CMK (cell line): Measurements from ENCODE around the gene PRKAR1B.

Source experiments
- DNase-seq: peaks from one replicate; pipeline ENCODE4 v3.0.0-alpha.2; 2010; ENCODE audit warnings: low read depth

PRKAR1B gene

DNA sequence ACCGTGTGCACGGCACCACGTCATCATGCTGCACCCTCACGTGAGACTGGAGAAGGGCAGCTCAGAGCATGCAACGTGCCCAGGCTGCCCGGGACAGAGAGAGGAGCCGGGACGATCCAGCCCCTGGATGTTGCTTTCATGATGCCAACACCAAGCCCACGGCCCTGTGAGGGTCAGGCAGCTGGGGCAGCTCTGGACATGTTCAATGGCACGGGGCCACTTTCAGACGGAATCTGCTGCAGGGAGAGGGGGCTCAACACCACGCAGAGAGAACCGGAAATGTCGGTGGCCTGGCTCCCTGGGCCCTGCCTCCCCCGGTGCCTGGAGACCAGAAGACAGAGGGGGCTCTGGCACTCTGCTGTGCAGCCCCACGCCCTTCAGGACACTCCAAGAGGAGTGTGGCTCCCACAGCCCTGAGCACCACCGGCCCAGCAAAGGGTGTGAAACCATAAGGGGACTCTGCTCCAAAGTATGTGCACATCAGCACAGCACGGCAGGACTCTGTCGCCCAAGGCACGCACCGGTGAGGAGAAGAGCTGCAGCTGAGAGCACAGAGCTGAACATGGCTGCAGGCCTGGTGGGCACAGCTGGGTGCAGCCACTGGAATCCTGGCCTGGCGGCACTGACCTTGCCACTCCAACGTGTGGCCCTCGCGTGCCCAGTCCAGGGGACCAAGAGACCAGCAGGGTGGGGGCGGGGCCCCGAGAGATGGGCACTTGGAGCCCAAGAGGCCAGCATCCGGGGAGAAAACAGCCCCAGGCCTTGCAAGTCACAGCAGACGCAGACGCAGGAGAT lies 137.1 kb downstream of the PRKAR1B start:
- no peak for DNase-seq

DNA sequence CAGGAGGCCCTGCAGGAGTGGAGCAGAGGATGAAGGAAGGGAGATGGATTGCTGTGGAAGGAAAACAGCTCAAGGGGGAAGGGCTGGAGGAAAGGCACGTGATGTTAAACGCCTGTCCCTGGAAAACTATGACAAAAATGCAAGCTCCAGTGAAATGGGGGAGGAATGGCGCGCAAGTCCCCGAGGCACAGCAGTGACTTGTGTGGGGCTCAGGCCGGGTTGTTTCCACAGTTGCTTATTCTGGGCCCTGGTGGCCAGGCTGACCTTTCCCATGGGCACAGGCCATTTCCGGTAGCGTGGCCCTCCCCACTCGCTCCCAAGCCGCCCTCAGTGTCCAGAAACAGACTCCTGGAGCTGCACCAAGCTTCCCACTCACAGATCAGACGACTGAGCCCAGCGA lies 139.3 kb downstream of the PRKAR1B start:
- DNase-seq, result no peak

DNA sequence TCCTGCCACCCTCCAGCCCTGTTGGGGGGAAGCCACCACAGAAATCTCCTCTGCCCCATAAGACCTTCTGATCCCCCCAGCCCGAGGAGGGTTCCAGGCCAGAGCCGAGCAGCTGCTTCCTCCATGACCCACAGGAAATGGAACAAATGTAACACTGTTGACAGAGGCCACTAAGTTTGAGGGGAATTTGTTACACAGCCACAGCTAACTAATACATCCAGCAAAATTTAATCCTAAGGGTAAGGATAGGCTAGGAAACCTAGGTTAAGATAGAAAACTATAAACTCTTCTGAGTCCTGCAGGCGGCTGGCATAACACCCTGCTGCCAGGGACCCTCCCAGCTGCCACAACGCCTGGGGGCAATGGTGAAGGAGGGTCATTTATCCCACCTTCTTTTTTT lies 140.6 kb downstream of the PRKAR1B start:
- no peak for DNase-seq

DNA sequence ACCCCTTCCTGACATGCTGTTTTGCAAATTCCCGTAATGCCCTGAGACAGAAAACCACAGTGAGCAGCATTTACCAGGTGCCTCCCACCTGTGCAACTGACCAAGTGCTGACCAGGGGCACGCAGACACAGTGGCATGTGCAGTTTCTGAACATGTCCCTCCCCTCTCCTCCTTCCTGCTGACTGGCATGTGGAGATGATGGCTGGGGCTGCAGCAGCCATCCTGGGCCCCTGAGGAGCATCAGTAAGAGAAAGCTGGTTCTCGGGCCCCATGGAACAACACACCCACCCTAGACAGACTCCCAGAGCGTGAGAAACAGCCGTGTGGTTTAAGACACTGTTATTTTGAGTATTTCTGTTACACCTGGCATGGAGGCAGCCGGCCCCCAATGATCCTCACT lies 141.2 kb downstream of the PRKAR1B start:
- DNase-seq, result no peak

DNA sequence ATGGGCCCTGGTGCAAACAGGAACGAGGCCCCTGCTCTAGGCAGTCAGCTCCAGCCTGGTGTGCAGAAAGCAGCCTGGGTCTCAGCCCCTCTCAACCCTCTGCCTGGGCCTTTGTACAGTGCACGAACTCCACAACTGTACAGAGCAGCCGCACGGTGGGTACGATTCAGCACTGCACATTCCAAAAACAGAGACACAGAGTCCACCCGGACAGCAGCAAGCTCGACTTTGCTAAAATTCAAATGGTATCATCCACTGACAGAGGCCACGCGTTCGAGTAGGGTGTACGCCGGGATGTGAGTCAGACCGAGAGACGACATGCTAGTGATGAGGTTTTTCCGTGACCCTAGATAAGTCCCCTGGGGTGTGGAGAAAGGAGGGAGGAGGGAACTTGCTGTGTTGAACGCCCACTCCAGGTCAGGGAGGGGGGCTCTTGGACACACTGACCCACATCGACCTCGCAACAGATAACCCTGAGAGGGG lies 141.8 kb downstream of the PRKAR1B start:
- DNase-seq, result no peak

DNA sequence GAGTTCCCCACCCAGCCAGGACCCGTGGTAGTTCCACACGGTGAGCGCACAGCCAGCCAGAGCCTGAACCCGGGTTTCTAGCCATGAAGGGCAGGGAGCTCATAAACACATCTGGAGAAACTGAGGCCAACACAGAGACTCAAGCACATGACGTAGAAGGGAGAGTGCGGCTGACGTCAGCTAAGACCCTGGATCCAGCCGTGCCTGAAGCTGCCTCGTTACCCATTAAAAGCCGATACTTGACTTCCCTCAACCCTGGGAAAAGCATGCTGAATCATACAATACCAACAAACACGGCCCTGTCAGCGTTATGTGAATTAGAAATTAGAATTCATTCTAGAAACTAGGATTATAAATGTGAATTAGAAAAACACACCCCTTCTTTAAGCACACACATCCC lies 142.3 kb downstream of the PRKAR1B start:
- no peak for DNase-seq

DNA sequence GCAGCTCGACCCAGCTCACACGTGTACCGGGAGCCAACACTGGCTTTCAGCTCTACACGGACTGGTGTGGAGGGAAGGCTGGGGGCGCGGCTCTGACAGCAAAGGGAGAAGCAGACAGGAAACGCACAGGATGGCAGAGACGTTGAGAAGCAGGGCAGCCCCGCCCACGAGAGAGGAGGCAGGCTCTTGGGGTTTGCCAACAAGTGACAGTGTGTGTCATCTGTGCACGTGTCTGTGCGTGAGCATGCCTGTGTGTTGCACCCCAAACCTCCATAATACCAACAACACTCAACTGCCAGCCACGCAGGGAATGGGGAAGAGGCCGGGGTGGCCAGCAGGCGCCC lies 143.0 kb downstream of the PRKAR1B start:
- no peak for DNase-seq

DNA sequence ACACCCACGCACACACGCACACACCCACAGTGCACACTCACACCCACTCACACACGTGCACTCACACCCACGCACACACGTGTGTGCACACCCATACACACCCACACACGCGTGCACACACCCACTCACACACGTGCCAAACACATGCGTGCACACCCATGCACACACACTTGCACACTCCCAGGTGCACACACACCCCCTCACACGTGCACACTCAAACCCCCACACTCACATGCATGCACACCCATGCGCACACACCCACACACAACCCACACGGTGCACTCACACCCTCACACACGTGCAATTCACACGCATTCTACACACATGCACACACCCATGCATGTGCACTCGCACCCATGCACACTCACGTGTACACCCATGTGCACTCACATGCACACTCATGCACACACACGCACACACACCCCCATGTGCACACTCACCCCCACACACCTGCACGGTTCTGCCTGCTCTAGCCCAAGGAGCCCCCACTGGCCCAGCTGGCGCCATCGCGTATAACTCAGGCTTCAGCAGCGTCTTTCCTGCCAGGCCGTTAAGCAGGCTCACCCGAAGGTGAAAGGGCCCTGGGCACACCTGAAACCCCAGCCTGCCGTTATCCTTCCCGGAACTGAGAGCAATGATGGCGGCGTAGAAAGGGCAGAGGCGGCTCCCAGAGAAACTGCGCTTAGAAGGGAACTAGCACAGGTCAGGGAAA lies 143.5 kb downstream of the PRKAR1B start:
- DNase-seq, result no peak

DNA sequence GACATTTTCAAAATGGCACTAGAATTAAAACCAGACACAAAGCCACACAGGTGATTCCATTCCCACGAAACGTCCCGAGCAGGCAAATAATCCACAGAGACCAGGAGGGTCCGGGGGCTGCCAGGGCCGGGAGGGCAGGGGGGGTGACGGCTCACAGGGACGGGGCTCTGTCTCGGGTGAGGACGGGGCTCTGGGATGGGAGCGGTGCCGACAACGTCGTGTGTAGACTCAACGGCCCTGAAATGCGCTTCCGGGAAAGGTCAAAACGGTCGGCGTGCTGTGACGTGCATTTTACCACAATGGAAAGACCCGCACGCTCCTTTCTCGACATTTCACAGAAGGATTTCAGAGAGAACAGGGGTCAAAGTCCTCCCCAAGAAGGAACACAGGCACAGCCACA lies 144.2 kb downstream of the PRKAR1B start:
- no peak for DNase-seq

DNA sequence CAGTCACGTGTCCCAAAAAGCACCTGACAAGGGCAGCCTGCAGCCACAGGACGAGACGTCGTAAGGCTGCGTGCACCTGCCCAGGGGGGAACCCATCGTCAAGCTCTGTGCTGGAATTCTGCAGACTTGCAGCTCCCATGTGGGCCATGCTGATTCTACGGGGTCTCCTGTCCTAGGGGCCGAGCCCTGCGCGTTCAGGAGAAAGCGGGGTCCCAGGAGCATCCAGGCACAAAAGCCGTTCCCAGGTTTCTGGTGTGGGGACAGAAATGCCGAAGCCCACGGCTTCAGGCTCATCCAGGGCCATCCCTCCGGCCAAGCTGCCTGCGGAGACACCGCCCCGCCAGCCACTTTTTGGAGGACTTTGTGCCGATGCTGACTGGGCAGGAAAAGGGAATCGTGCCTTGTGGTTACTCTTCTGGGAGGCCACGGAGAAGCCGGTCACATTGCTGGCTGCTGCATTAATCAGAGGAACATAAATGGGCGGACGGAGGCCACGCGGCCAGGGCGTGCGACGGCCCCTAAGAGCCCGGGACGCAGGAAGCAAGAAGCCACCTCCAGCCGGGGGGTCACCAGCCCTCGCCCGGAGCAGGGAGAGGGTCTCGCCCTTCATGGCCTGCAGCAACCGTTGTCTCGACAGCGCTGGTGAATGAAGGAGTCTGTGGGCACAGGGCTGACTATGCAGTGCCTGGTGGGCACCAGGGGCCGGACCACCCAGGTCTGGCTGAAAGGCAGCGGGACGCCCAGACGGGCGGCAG lies 144.8 kb downstream of the PRKAR1B start:
- DNase-seq, result no peak

DNA sequence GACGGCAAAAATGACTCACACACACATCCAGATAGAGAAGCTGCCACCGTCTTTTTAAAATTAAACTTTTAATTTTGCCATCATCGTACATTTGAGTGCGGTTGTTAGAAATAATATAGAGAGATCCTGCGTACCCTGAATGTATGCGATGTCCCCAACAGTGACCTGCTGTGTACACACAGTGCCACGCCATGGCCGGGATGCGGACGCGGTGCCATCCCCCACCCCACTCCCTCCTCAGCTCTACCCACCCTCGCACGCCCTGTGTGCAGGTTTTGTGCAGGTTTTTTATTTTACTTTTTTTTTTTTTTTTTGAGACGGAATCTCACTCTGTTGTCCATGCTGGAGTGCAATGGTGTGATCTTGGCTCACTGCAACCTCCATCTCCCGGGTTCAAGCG lies 148.7 kb downstream of the PRKAR1B start:
- no peak for DNase-seq

DNA sequence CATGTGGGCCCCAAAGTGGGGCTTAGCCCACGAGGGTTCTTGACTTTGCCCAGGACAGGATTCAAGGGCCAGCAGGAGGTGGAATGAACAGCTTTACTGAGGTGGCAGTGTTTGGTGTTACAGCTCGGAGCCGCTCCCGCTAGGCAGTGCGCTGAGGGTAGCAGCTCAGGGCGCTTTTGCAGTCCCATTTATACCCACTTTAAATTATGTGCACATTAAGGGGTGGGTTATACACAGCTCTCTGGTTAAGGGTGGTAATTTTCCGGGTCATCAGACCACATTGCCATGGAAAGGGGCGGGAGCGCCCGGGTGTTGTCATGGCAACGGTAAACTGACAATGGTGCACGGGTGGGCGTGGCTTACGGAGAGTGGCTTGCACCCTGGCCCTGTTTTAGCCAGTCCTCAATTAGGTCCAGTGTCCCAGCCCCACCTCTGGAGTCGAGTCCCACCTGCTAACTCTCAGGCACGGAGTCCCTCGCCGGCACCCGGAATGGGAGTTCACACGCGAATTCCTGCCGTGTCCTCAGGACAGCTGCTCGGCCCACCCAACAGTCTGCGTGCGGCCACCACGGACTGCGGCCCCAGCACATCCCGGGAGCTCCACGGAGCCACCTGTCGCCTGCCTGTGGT lies 149.2 kb downstream of the PRKAR1B start:
- no peak for DNase-seq

DNA sequence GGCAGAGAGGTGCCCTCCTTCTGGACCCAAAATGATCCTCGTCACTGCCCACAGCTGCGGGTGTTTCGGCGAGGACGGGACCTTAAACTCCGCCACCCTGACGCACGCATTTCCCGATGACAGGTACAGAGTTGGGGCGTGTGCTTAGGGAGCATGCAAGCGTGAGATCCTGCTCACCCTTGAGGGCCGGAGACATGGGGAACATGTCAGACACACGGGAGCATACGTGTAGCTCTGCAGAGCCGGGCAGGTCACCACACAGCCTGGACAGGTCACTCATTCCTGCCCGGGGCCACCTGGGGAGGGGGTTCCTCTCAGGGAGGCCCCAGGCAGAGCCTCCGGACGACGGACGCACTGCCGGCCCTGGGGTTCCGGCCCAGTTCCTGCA lies 149.8 kb downstream of the PRKAR1B start:
- DNase-seq, result no peak

DNA sequence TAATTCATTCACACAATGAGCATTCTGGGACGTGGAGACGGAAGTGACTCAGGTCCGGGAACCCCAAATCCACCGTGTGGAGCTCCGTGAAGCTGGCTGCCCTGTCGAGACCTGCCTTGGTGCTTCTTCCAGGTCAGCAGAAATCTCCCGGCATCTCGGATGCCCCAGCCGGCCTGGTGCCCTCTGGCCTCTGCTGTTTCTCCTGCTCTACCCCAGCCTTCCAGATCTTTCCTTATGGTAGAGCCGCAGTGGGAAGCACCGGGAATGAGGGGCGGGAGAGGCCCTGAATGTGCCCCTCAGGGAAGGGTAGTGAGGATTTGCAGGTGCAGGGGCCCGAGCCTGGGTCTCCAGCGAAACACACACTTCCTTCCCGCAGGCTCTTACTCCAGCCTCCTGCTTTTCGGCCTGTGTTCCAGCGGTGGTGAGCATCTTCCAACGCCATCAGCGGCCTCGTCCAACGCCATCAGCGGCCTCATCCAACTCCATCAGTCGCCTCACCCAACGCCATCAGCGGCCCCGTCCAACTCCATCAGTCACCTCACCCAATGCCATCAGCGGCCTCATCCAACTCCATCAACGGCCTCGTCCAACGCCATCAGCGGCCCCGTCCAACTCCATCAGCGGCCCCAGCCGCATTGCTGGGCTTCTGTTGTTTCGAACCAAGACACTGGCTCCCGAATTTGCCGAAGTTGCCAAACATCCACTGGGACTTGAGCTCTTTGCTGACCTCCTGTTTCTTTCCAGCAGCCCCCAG lies 150.4 kb downstream of the PRKAR1B start:
- DNase-seq, result no peak

DNA sequence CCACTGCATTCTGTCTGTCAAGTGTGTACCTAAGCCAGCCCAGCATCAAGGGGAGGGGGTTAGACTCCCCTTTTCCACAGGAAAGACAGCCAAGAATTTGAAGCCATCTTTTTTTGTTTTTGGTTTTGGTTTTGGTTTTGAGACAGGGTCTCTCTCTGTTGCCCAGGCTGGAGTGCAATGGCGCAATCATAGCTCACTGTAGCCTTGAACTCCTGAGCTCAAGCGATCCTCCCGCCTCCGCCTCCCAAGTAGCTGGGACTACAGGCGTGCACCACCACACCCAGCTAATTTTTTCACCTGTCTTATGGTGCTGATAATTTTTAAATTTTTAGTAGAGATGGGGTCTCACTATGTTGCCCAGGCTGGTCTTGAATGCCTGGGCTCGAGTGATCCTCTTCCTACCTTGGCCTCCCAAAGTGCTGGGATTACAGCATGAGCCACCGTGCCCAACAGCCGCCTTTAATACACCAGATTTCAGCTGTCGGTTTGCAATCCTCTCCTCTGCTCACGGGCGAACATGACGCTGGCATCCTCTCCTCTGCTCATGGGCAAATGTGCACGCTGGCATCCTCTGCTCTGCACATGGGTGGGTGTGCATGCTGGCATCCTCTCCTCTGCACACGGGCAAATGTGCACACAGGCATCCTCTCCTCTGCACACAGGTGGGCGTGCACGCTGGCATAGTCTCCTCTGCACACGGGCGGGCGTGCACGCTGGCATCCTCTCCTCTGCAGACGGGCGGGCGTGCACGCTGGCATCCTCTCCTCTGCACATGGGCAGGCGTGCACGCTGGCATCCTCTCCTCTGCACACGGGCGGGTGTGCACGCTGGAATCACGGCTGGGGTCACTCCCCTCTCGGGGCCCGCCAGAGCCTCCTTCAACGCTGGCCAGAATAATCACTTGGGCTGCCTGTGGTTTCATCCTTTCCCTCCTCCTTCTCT lies 151.4 kb downstream of the PRKAR1B start:
- no peak for DNase-seq

DNA sequence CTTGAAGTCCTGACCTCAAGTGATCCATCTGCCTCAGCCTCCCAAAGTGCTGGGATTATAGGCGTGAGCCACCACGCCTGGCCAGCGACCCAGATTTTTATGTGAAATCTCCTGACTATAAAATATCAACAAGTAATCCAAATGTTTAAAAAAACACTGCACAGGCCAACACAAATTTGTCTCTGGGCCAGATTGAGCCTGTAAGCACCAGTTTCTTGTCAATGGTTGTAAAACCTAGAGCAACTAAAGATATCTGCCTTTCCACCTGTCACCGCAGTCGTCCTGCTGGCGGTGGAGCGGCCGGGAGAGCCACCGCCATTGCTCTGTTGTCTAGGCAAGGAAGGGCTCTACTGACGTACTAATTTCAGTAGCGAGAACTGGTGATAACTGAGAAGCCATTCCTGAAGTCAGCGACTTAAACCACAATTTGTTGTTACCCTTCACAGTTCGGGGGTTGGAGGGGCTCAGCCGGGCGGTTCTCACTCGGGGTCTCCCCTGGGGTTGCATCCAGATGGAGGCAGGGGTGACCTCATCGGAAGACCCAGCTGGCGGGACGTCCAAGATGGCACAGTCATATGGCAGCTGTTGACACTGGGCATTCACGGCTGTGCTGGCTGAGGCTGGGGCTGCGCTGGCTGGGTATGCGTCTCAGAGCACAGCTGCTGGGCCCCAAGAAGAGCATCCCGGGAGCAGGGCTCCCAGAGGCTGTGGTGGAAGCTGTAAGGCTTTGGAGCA lies 152.3 kb downstream of the PRKAR1B start:
- DNase-seq, result no peak

DNA sequence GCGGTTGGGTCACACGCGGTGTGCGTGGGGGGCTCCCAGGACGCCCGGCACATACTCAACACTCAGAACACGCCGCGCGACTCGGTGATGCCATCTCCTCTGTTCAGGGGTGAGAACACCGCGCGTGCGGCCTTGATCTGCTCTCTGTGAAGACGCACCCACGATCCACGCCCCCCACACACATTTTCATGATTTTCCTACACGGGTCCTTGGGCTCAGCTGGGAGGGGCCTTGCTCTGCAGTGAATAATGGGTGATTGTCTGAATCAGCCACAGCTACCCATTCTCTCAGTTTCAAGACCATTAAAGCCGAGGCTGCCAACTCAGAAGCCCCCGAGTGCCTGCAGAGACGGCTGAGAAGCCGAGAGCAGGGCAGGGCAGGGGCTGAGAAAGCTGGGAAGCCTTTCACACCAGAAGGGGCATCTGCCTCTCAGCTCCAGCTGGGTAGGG lies 153.1 kb downstream of the PRKAR1B start:
- no peak for DNase-seq

DNA sequence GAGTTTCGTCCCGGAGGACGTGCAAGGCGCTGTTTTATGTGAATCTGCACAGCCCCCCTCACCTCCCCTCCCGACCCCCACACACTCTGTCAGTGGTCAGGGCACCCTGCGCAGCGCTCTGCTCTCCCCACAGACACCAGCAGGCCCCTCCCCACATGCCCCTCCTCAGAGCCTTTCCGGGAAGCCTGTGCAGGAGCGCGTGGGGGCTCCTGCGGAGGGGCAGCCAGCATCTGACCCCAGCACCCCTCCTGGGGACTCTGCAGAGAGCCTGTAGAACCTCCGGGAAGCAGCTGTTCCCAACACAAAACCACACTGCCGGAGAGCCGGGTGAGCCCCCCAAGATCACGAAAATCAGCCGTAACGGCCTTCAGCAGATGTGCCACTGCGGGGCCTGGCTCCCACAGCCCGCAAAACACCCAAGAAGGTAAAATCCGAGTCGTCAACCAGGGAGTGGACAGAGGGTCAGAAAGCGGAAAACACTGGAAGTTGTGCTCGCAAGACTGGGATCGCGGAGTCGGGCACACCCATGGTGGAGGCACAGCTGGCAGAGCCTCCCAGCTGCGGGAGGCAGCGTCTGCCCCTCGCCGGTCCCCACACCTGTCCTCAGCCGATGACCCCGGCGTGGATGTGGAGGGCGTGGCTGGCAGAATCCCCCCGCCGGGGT lies 153.7 kb downstream of the PRKAR1B start:
- no peak for DNase-seq
